Mesenchymal stem cell (in vitro differentiated cells and primary cell): ENCODE measurements around the gene ARMC2.

Source experiments
- DNase-seq: peaks from one replicate; pipeline ENCODE4 v3.0.0-alpha.2; 2013
- H2AFZ ChIP-seq: one replicate; pipeline ENCODE4 v1.6.1; 2013; ENCODE audit warnings: low read depth, mild to moderate bottlenecking, control low read depth, inconsistent platforms, low read length, moderate library complexity
- H2AK5ac ChIP-seq: 2 replicates; pipeline ENCODE4 v1.6.1; 2013; ENCODE audit warnings: low read length, moderate library complexity, mild to moderate bottlenecking, inconsistent platforms; ENCODE audit not compliant: severe bottlenecking
- H2BK120ac ChIP-seq: one replicate; pipeline ENCODE4 v1.6.1; 2013; ENCODE audit warnings: low read depth, mild to moderate bottlenecking, inconsistent platforms, low read length, moderate library complexity
- H2BK12ac ChIP-seq, 2 experiments: one replicate each; pipeline ENCODE4 v1.6.1; 2013; ENCODE audit warnings: inconsistent platforms in 2 of 2, low read length in 2 of 2, mild to moderate bottlenecking in 2 of 2, moderate library complexity in 2 of 2, control low read depth in 1 of 2
- H2BK15ac ChIP-seq: one replicate; pipeline ENCODE4 v1.6.1; 2013; ENCODE audit warnings: mild to moderate bottlenecking, low read depth, inconsistent platforms; ENCODE audit not compliant: poor library complexity, severe bottlenecking
- H2BK5ac ChIP-seq: 2 replicates; pipeline ENCODE4 v1.6.1; 2013; ENCODE audit warnings: low read depth, mild to moderate bottlenecking, low read length, control low read depth, inconsistent platforms; ENCODE audit not compliant: poor library complexity, severe bottlenecking
- H3K14ac ChIP-seq, 2 experiments: one replicate each; pipeline ENCODE4 v1.6.1; 2013; ENCODE audit warnings: inconsistent platforms in 2 of 2, low read length in 2 of 2, control low read depth in 1 of 2, mild to moderate bottlenecking in 1 of 2, moderate library complexity in 1 of 2
- H3K18ac ChIP-seq, 2 experiments: one replicate each; pipeline ENCODE4 v1.6.1; 2013; ENCODE audit warnings: inconsistent platforms in 2 of 2, low read length in 2 of 2, control low read depth in 1 of 2, low read depth in 1 of 2, mild to moderate bottlenecking in 1 of 2
- H3K23ac ChIP-seq, 2 experiments: one replicate each; pipeline ENCODE4 v1.6.1; 2013; ENCODE audit warnings: inconsistent platforms in 2 of 2, low read length in 2 of 2, mild to moderate bottlenecking in 2 of 2, moderate library complexity in 2 of 2, control low read depth in 1 of 2
- H3K27ac ChIP-seq: 2 replicates; pipeline ENCODE4 v1.5.1; 2013; ENCODE audit warnings: mild to moderate bottlenecking, moderate library complexity, low read length, control low read depth, inconsistent platforms; ENCODE audit not compliant: poor library complexity, severe bottlenecking
- H3K27me3 ChIP-seq, 2 experiments: 2 replicates each; pipeline versions ENCODE4 v1.6.1 to v1.7.0; 2013; ENCODE audit warnings: low read length in 2 of 2, mild to moderate bottlenecking in 2 of 2, moderate library complexity in 2 of 2, control low read depth in 1 of 2, inconsistent platforms in 1 of 2; ENCODE audit not compliant: control insufficient read depth in 1 of 2, insufficient read depth in 1 of 2
- H3K36me3 ChIP-seq, 2 experiments: 2 replicates each; pipeline versions ENCODE4 v1.6.1 to v1.7.0; 2013; ENCODE audit warnings: low read length in 2 of 2, control low read depth in 1 of 2, inconsistent platforms in 1 of 2, low read depth in 1 of 2, mild to moderate bottlenecking in 1 of 2; ENCODE audit not compliant: insufficient read depth in 2 of 2, control insufficient read depth in 1 of 2
- H3K4ac ChIP-seq, 2 experiments: one replicate each; pipeline ENCODE4 v1.6.1; 2013; ENCODE audit warnings: inconsistent platforms in 2 of 2, low read length in 2 of 2, mild to moderate bottlenecking in 2 of 2, moderate library complexity in 2 of 2, control low read depth in 1 of 2, low read depth in 1 of 2
- H3K4me1 ChIP-seq: 2 replicates; pipeline ENCODE4 v1.6.1; 2013; ENCODE audit warnings: low read depth, low read length, control low read depth; ENCODE audit not compliant: control insufficient read depth, insufficient read depth
- H3K4me2 ChIP-seq: 2 replicates; pipeline ENCODE4 v1.6.1; 2013; ENCODE audit warnings: low read length, mild to moderate bottlenecking, inconsistent platforms; ENCODE audit not compliant: poor library complexity, severe bottlenecking
- H3K4me3 ChIP-seq, 2 experiments: 2 replicates each; pipeline versions ENCODE4 v1.5.1 to v1.7.0; 2013; ENCODE audit warnings: low read length in 2 of 2, mild to moderate bottlenecking in 2 of 2, control low read depth in 1 of 2, low read depth in 1 of 2; ENCODE audit not compliant: insufficient read depth in 1 of 2
- H3K79me1 ChIP-seq: replicated peaks from 2 replicates; pipeline ENCODE4 v1.6.1; 2013; ENCODE audit warnings: mild to moderate bottlenecking, control low read depth, low read length, inconsistent platforms; ENCODE audit not compliant: poor library complexity, severe bottlenecking
- H3K9ac ChIP-seq: 2 replicates; pipeline ENCODE4 v1.7.0; 2013; ENCODE audit warnings: mild to moderate bottlenecking, low read length, moderate library complexity
- H3K9me3 ChIP-seq: 2 replicates; pipeline ENCODE4 v1.7.0; 2013; ENCODE audit warnings: mild to moderate bottlenecking, low read length; ENCODE audit not compliant: control insufficient read depth
- H4K8ac ChIP-seq: one replicate; pipeline ENCODE4 v1.6.1; 2013; ENCODE audit warnings: inconsistent platforms, mild to moderate bottlenecking, low read length, moderate library complexity
- H4K91ac ChIP-seq: one replicate; pipeline ENCODE4 v1.6.1; 2013; ENCODE audit warnings: mild to moderate bottlenecking, low read length, inconsistent platforms
- WGBS: methylation state at CpG from one replicate; pipeline ENCODE4 v1.1.7; 2013; ENCODE audit warnings: mixed read lengths; 5-methylcytosine and 5-hydroxymethylcytosine counted together

ARMC2 gene

GRCh38 chr6:108846628-108847027 lies 1.6 kb upstream of the ARMC2 start:
- no peak overlapping the region for H4K8ac ChIP-seq
- H2AFZ ChIP-seq = no peak overlapping the region
- no peaks in the 10 kb centered on the region for H3K9me3 ChIP-seq
- 100% methylated on average over 1 of the region's 1 CpG for WGBS
- no peak overlapping the region for H2BK120ac ChIP-seq
- no peak overlapping the region for H4K91ac ChIP-seq
- H3K27me3 ChIP-seq = no peaks in the 10 kb centered on the region
- H3K14ac ChIP-seq = no peak overlapping the region
- no peak overlapping the region for H3K4ac ChIP-seq
- H3K23ac ChIP-seq = no peak overlapping the region
- DNase-seq = no peak
- H3K4me1 ChIP-seq = peaks cover 2% of the 10 kb centered on the region
- no peak overlapping the region for H3K27ac ChIP-seq
- H2BK12ac ChIP-seq = no peak overlapping the region
- H3K36me3 ChIP-seq = no peaks in the 10 kb centered on the region
- H2BK5ac ChIP-seq = no peak overlapping the region
- H2BK15ac ChIP-seq = no peak overlapping the region
- H2AK5ac ChIP-seq = no peak overlapping the region
- H3K79me1 ChIP-seq = peaks cover 17% of the 10 kb centered on the region
- H3K4me2 ChIP-seq = no peak overlapping the region
- H3K9ac ChIP-seq = no peak overlapping the region
- no peak overlapping the region for H3K18ac ChIP-seq
- H3K4me3 ChIP-seq = no peak overlapping the region

DNA sequence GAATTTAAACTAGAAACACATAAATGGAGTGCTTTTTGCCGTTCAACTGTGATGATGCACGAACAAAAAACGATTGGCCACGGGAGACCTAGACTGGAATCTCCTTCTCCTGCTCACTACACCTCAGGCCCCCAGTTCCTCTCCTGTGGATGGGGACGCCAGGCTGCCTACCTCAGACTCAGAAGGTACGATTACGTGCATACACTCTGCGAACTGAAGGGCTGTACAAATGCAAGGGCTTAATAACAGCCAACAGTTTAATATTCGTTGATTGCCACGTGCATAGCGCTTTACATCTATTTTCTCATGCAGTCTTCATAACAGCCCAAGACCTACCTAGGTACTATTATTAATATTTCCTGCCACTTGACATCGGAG lies 495 bp upstream of the ARMC2 start:
- 60% methylated on average over 12 of the region's 12 CpGs for WGBS
- H2BK12ac ChIP-seq = no peak overlapping the region

GRCh38 chr6:108850669-108851465 lies 2.6 kb downstream of the ARMC2 start:
- H3K9ac ChIP-seq = peak overlapping the region; percentile 93
- peaks cover 0 to 13% of the 10 kb centered on the region in 2 experiments for H3K36me3 ChIP-seq
- no peak overlapping the region for H2BK15ac ChIP-seq
- peaks cover 2% of the 10 kb centered on the region for H3K4me1 ChIP-seq
- no peak overlapping the region for H2AFZ ChIP-seq
- H3K4me2 ChIP-seq = no peak overlapping the region
- no peak overlapping the region for H3K14ac ChIP-seq
- H2BK12ac ChIP-seq = no peak overlapping the region
- no peak overlapping the region for H3K23ac ChIP-seq
- H4K91ac ChIP-seq = no peak overlapping the region
- H3K79me1 ChIP-seq = peaks cover 19% of the 10 kb centered on the region
- no peak overlapping the region for H4K8ac ChIP-seq
- H3K27me3 ChIP-seq = no peaks in the 10 kb centered on the region
- DNase-seq = no peak
- no peaks in the 10 kb centered on the region for H3K9me3 ChIP-seq
- no peak overlapping the region for H3K27ac ChIP-seq
- H2AK5ac ChIP-seq = no peak overlapping the region
- WGBS = 92% methylated on average over 10 of the region's 10 CpGs
- no peak overlapping the region for H2BK120ac ChIP-seq
- H3K4me3 ChIP-seq = no peak overlapping the region
- H3K18ac ChIP-seq = no peak overlapping the region
- H3K4ac ChIP-seq = no peak overlapping the region
- H2BK5ac ChIP-seq = no peak overlapping the region

More for the DNA sequence above, 495 bp upstream of the ARMC2 start:
- peak overlapping the region in 1 of 2 experiments; percentile 89 for H3K4me3 ChIP-seq
- H2AFZ ChIP-seq = peak overlapping the region; percentile 6
- H3K14ac ChIP-seq = no peak overlapping the region
- peak overlapping the region; percentile 93 for H3K9ac ChIP-seq
- H3K27me3 ChIP-seq = no peaks in the 10 kb centered on the region
- H2BK5ac ChIP-seq = no peak overlapping the region
- DNase-seq = no peak
- H4K8ac ChIP-seq = peak overlapping the region; percentile 77
- no peak overlapping the region for H3K23ac ChIP-seq
- peaks cover 19% of the 10 kb centered on the region for H3K79me1 ChIP-seq
- H3K4me1 ChIP-seq = peaks cover 2% of the 10 kb centered on the region
- H3K4me2 ChIP-seq = peak overlapping the region; percentile 60
- no peak overlapping the region for H3K4ac ChIP-seq
- H2BK15ac ChIP-seq = no peak overlapping the region
- H3K18ac ChIP-seq = no peak overlapping the region
- H2AK5ac ChIP-seq = no peak overlapping the region
- no peaks in the 10 kb centered on the region for H3K36me3 ChIP-seq
- no peak overlapping the region for H2BK120ac ChIP-seq
- no peak overlapping the region for H4K91ac ChIP-seq
- no peak overlapping the region for H3K27ac ChIP-seq
- H3K9me3 ChIP-seq = no peaks in the 10 kb centered on the region

DNA sequence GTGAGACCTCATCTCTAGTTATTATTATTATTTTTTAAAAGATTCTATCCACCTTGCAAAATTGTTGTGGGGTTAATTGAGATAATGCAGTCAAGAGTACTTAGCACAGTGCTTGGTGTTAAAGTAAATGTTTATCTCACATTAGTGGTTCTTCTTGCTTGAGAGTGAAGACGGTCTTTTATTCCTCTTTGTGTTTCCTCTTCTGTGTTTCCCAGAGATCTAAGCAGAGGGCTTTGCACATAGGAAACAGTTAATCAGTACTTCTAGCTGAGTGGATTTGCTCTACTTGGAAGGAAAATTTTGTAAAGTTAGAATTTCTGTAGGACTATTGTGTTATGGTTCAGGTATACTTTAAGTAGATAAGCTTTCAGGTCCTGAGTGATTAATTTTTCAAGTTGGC lies 3.5 kb downstream of the ARMC2 start:
- Histone ChIP-seq H3K79me1 (peaks cover 19% of the 10 kb centered on the region), H2AK5ac (no peak overlapping the region), H3K18ac (no peak overlapping the region), H2AFZ (no peak overlapping the region), H2BK15ac (no peak overlapping the region), H2BK120ac (no peak overlapping the region), H3K4me1 (peaks cover 2% of the 10 kb centered on the region), H3K23ac (no peak overlapping the region), H3K27ac (no peak overlapping the region), H4K8ac (no peak overlapping the region), H2BK5ac (no peak overlapping the region), H3K9ac (no peak overlapping the region), H2BK12ac (no peak overlapping the region), H3K36me3 (peaks cover 3 to 22% of the 10 kb centered on the region in 2 experiments), H3K4me3 (no peak overlapping the region), H3K27me3 (no peaks in the 10 kb centered on the region), H3K9me3 (peaks cover 7% of the 10 kb centered on the region), H3K14ac (no peak overlapping the region), H3K4me2 (no peak overlapping the region), H3K4ac (no peak overlapping the region), H4K91ac (no peak overlapping the region)
- DNase-seq = no peak
- WGBS = 90% methylated on average over 1 of the region's 1 CpG
